Kidney epithelial cell (primary cell): ENCODE measurements around the gene PAEP. TPM values are rescaled to one million over a fixed set of nuclear protein-coding genes. Genes with fewer than 3 reads are reported as not detected.
A peak's percentile ranks its signal among the peaks of the same experiment; 100 is the strongest.
"Not testable (repeated sequence)": the region's sequence is repeated elsewhere in the genome, so short reads cannot be mapped to it uniquely, and the experiment has no call there.

Experiments
- DNase-seq: peaks from one replicate; pipeline ENCODE4 v3.0.0-alpha.2; 2010; ENCODE audit warnings: low read depth
- H3K27me3 ChIP-seq: 2 replicates; pipeline ENCODE4 v1.6.0; 2011; ENCODE audit warnings: low read length; ENCODE audit not compliant: control insufficient read depth, insufficient read depth
- H3K36me3 ChIP-seq: 2 replicates; pipeline ENCODE4 v1.5.1; 2011; ENCODE audit warnings: low read length; ENCODE audit not compliant: control insufficient read depth, insufficient read depth
- H3K4me3 ChIP-seq: 2 replicates; pipeline ENCODE4 v1.5.1; 2011; ENCODE audit warnings: low read depth, mild to moderate bottlenecking, control low read depth, low read length
- total RNA-seq: library from RNA; depleted of rRNA; stranded (reverse); fragments of >200 nt; gene quantifications from 2 replicates; pipeline ENCODE4 v1.2.3, GENCODE V29; 2015
- TF ChIP-seq, protein P1 (sequence below): IDR thresholded peaks from 2 replicates; pipeline ENCODE4 v1.5.1; 2011; ENCODE audit warnings: mild to moderate bottlenecking, moderate library complexity, low read length, control low read depth, inconsistent platforms; ENCODE audit not compliant: insufficient read depth, poor library complexity, severe bottlenecking

PAEP gene
- total RNA-seq, 1 donor from 2014 or later, result not detected

- Histone ChIP-seq H3K4me3 (no peak overlapping the region), H3K27me3 (no peaks in the 10 kb centered on the region), H3K36me3 (no peaks in the 10 kb centered on the region)
- no peak for DNase-seq
- TF ChIP-seq, protein P1, sequence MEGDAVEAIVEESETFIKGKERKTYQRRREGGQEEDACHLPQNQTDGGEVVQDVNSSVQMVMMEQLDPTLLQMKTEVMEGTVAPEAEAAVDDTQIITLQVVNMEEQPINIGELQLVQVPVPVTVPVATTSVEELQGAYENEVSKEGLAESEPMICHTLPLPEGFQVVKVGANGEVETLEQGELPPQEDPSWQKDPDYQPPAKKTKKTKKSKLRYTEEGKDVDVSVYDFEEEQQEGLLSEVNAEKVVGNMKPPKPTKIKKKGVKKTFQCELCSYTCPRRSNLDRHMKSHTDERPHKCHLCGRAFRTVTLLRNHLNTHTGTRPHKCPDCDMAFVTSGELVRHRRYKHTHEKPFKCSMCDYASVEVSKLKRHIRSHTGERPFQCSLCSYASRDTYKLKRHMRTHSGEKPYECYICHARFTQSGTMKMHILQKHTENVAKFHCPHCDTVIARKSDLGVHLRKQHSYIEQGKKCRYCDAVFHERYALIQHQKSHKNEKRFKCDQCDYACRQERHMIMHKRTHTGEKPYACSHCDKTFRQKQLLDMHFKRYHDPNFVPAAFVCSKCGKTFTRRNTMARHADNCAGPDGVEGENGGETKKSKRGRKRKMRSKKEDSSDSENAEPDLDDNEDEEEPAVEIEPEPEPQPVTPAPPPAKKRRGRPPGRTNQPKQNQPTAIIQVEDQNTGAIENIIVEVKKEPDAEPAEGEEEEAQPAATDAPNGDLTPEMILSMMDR, result no peak
These were observed 28.4 kb upstream of the PAEP start for GRCh38 chr9:135533113-135533512.

DNA sequence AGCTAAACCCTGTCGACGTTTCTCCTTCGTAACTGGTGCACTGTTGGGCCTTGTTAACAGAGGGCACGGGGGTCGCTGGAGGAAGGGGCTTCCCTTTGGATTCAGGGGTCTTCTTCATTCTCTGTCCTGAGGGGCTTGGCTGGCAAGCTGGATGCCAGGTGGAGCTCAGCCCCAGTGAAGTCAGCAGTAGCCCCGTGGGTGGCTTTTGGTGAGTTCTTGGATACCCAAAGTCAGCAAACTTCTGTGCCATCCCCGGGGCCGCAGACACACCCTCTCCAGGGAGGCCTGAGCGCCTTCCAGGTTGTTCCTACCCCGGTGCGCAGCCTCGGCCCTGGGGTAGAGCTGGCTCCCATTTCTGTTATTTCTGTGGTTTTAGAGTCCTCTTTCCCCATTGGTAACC, 27.9 kb upstream of the PAEP start:
- no peak for DNase-seq
- no peak overlapping the region for H3K4me3 ChIP-seq
- no peaks in the 10 kb centered on the region for H3K27me3 ChIP-seq
- TF ChIP-seq, protein P1, result no peak
- H3K36me3 ChIP-seq, result no peaks in the 10 kb centered on the region

- DNase-seq, H3K4me3 ChIP-seq, H3K27me3 ChIP-seq, H3K36me3 ChIP-seq: not testable (repeated sequence)
These were observed 27.3 kb upstream of the PAEP start for GRCh38 chr9:135534192-135534711.

DNA sequence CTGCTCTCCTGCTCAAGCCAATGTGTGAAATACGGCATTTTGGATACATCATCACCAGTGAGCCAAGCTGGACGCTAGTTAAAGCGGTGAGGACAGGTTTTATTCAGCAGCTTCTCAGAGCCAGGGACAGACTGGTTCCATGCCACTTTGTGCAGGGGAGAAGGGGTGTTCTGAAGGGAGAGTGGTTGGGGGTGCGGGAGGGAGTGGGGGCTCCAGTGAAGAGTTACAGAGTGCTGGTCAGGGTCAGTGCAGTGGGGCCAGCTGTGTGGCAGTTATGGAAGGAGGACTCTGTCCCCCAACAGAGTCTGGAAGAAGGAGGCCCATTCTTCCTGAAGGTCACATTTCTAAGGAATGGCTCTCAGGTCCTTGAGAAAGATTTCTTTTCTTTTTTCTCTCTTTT, 26.7 kb upstream of the PAEP start:
- not testable (repeated sequence) for H3K27me3 ChIP-seq, H3K36me3 ChIP-seq, DNase-seq, H3K4me3 ChIP-seq

DNA sequence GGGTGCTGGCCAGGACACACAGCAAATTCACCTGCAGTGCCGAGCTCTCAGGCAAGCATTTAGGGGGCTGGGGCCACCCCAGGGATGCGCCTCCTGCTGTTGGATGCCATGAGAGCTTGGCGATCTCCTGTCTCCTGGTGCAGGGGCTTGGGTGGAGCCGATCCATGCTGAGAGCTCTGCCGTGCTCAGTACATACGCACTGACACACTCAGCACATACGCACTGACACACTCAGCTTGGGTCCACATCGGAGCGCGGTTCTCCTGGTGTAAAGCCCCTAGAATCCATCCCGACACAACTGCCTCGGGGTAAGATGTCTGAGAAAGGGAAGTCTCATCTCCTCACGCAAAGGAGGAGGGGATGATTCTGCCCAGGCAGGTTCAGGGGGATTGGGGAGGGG, 25.9 kb upstream of the PAEP start:
- H3K4me3 ChIP-seq, H3K36me3 ChIP-seq, H3K27me3 ChIP-seq, DNase-seq: not testable (repeated sequence)

GRCh38 chr9:135536216-135536615, 25.3 kb upstream of the PAEP start:
- no peak overlapping the region for H3K4me3 ChIP-seq
- TF ChIP-seq, protein P1, result no peak
- DNase-seq, result no peak
- H3K27me3 ChIP-seq, result no peaks in the 10 kb centered on the region
- no peaks in the 10 kb centered on the region for H3K36me3 ChIP-seq

GRCh38 chr9:135543262-135543894, 18.2 kb upstream of the PAEP start:
- DNase-seq, result peak; percentile 39
- H3K4me3 ChIP-seq, H3K36me3 ChIP-seq, H3K27me3 ChIP-seq: not testable (repeated sequence)

- no peaks in the 10 kb centered on the region for H3K36me3 ChIP-seq
- TF ChIP-seq, protein P1, result no peak
- no peaks in the 10 kb centered on the region for H3K27me3 ChIP-seq
- DNase-seq, result no peak
- no peak overlapping the region for H3K4me3 ChIP-seq
These were observed 16.4 kb upstream of the PAEP start for GRCh38 chr9:135544981-135545635.

DNA sequence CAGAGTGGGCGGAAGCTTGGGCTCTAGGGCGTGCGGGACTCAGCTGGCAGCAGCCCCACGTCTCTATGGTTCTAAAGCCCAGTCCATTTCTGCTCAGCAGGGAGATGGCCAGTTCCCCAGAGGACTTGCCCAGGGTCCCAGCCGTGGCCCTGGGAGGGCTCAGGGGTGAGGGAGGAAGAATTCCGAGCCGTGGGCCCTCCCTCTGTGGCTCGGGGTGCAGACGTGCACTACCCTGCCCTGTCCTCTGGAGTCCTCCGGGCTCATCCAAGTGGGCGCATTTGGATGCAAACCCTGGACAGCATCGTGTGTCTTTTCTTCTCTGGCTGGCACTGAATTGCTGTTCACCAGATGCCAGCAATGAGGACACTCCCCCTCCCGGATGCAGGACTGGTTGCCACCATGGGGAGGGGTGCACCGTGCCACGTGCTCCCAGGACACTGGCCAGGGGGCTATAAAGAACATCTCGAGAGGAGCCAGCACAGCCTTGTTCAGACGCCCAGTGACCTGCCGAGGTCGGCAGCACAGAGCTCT, 15.8 kb upstream of the PAEP start, which contains the start of gene OBP2A:
TSS of gene OBP2A (plus strand) at position 481 of the 531 bp plus-strand sequence. CDS start 55 bp downstream, outside the sequence.
- not testable (repeated sequence) for H3K27me3 ChIP-seq, H3K36me3 ChIP-seq, H3K4me3 ChIP-seq, DNase-seq

DNA sequence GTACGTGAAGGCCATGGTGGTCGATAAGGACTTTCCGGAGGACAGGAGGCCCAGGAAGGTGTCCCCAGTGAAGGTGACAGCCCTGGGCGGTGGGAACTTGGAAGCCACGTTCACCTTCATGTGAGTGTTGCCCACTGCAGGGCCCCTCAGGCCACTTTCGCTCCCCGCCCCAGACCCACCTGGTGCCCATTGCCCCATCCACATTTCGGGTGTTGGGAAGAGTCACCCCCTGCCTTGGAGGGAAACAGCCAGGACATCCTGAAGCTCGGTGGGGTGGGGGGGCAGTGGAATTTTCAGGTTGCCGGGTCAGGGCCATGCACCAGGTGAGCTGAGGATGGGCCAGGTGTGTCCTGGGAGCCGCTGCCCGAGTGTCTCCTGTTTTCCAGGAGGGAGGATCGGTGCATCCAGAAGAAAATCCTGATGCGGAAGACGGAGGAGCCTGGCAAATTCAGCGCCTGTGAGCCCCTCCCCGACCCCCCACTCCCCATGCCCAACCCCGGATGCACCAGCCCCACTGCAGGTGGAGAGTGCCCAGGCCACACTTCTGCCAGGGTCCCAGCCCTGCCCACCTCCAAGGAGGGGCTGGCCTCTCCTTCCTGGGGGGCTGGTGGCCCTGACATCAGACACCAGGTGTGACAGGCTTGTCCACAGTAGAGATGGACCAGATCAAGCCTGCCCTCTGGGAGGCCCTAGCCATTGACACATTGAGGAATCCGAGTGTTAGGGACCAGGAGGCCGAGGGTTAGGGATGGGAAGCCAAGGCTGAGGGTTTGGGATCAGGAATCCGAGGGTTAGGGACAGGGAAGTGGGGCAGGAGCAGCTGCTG, 14.6 kb upstream of the PAEP start:
- H3K27me3 ChIP-seq, DNase-seq, H3K36me3 ChIP-seq, H3K4me3 ChIP-seq: not testable (repeated sequence)
